ENCODE results near the gene APOD.

GRCh38 chr3:195542316-195542697 is 41.4 kb downstream of the APOD start:
- no peak for TF ChIP-seq CTCF (IDR thresholded peaks at IDR 0.05)
- TF ChIP-seq POLR2A (IDR thresholded peaks at IDR 0.05) = no peak
